IPS-20b (cell line): ENCODE measurements around the gene ALAS1.

Experiments used
- H3K27ac ChIP-seq: one replicate; pipeline ENCODE4 v1.5.1; 2013; ENCODE audit warnings: low read length
- H3K27me3 ChIP-seq: 2 replicates; pipeline ENCODE4 v1.6.1; 2013; ENCODE audit warnings: mild to moderate bottlenecking, low read length, inconsistent platforms; ENCODE audit not compliant: insufficient read depth
- H3K36me3 ChIP-seq: 2 replicates; pipeline ENCODE4 v1.6.1; 2013; ENCODE audit warnings: low read depth, mild to moderate bottlenecking, inconsistent platforms, low read length, moderate library complexity; ENCODE audit not compliant: insufficient read depth
- H3K4me1 ChIP-seq: 2 replicates; pipeline ENCODE4 v1.6.1; 2013; ENCODE audit warnings: mild to moderate bottlenecking, control low read depth, inconsistent platforms, low read length, moderate library complexity; ENCODE audit not compliant: insufficient read depth
- H3K4me3 ChIP-seq: 2 replicates; pipeline ENCODE4 v1.5.1; 2013; ENCODE audit warnings: mild to moderate bottlenecking, low read length, inconsistent platforms
- H3K9ac ChIP-seq: 2 replicates; pipeline ENCODE4 v1.6.1; 2013; ENCODE audit warnings: low read depth, mild to moderate bottlenecking, inconsistent platforms, low read length, moderate library complexity
- H3K9me3 ChIP-seq: 2 replicates; pipeline ENCODE4 v1.6.1; 2013; ENCODE audit warnings: mild to moderate bottlenecking, low read depth, low read length, inconsistent platforms; ENCODE audit not compliant: insufficient read depth

ALAS1 gene

DNA sequence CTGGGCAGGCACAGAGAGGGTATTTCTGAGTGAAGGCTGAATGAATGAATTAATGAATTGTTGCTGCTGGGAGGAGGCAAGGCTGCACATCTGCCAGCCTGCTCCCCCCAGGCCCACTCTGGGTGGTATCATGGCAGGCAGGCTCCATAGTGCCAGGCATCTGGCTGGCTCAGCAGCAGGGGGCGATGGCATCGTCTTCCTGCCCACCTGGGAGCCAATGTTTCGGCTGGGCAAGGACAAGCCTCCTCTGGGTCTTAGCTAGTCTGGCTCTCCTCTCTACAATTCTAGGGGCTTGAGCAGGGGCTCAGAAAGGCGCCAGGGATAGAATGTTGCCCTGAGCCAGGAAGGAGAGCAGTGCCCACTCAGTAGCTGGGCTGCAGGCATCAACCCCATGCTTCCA, 29.2 kb downstream of the ALAS1 start:
- H3K4me1 ChIP-seq = no peaks in the 10 kb centered on the region
- H3K9ac ChIP-seq = no peak overlapping the region
- no peaks in the 10 kb centered on the region for H3K9me3 ChIP-seq
- H3K27me3 ChIP-seq = no peaks in the 10 kb centered on the region
- no peak overlapping the region for H3K27ac ChIP-seq
- no peak overlapping the region for H3K4me3 ChIP-seq
- H3K36me3 ChIP-seq = peaks cover 29% of the 10 kb centered on the region

DNA sequence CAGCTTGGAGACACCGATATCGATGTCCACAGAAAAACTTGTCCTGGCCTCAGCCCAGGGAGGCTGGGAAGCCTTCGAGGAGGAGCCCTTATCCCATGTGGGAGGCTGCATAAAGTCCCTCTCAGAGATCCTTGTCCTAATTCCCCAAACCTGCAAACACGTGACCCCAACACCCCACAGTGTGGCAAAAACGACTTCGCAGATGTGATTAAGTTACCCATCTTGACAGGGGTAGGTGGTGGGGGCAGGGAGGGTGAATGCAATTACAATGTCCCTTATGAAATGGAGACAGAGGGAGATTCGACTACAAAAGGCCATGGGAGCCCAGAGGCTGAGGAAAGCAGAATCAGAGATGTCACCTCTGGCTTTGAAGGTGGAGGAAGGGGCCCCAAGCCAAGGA, 29.8 kb downstream of the ALAS1 start:
- Histone ChIP-seq H3K9ac (no peak overlapping the region), H3K27ac (no peak overlapping the region), H3K27me3 (no peaks in the 10 kb centered on the region), H3K9me3 (no peaks in the 10 kb centered on the region), H3K4me1 (no peaks in the 10 kb centered on the region), H3K4me3 (no peak overlapping the region), H3K36me3 (peaks cover 29% of the 10 kb centered on the region)

GRCh38 chr3:52228266-52228665, 30.3 kb downstream of the ALAS1 start:
- Histone ChIP-seq H3K9ac (no peak overlapping the region), H3K27ac (no peak overlapping the region), H3K9me3 (no peaks in the 10 kb centered on the region), H3K36me3 (peaks cover 29% of the 10 kb centered on the region), H3K4me3 (no peak overlapping the region), H3K4me1 (no peaks in the 10 kb centered on the region), H3K27me3 (no peaks in the 10 kb centered on the region)

DNA sequence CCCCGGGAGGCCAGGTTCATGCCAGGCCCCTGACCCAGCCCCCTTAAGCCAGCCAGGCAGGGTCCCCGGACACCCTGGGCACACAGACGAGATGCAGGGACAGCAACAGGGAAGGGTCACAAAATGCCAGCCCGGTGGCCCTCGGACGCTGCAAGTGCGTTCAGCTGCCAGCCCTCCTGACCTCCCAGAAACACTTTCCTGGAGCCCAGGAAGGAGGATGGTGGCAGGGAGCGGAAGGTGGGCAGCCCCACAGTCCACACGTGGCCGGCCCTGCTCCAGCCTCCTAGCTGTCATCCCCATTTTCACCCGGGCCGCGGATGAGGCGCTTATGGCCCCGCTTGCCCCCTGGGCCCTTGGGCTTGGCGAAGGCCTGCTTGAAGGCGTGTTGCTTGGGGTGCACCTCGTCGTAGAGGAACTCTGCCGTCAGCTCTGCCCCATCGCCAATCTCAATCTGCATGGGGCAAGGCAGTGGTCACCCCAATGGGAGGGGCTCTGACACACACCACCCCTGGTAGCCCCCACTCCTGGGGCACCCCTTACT, 30.9 kb downstream of the ALAS1 start:
- Histone ChIP-seq H3K4me3 (no peak overlapping the region), H3K36me3 (peaks cover 29% of the 10 kb centered on the region), H3K4me1 (no peaks in the 10 kb centered on the region), H3K27ac (no peak overlapping the region), H3K9me3 (no peaks in the 10 kb centered on the region), H3K9ac (no peak overlapping the region), H3K27me3 (no peaks in the 10 kb centered on the region)

- no peaks in the 10 kb centered on the region for H3K9me3 ChIP-seq
- H3K9ac ChIP-seq = no peak overlapping the region
- H3K36me3 ChIP-seq = peaks cover 32% of the 10 kb centered on the region
- H3K4me3 ChIP-seq = no peak overlapping the region
- H3K4me1 ChIP-seq = no peaks in the 10 kb centered on the region
- H3K27me3 ChIP-seq = no peaks in the 10 kb centered on the region
- no peak overlapping the region for H3K27ac ChIP-seq
Measured at GRCh38 chr3:52229656-52230055, 31.7 kb downstream of the ALAS1 start.

- Histone ChIP-seq H3K9me3 (no peaks in the 10 kb centered on the region), H3K4me1 (no peaks in the 10 kb centered on the region), H3K27me3 (no peaks in the 10 kb centered on the region), H3K4me3 (no peak overlapping the region), H3K36me3 (peaks cover 32% of the 10 kb centered on the region), H3K27ac (no peak overlapping the region), H3K9ac (no peak overlapping the region)
Measured at GRCh38 chr3:52230461-52230860, 32.5 kb downstream of the ALAS1 start.

GRCh38 chr3:52230889-52231499, 33.0 kb downstream of the ALAS1 start:
- Histone ChIP-seq H3K9ac (no peak overlapping the region), H3K27ac (no peak overlapping the region), H3K27me3 (no peaks in the 10 kb centered on the region), H3K9me3 (no peaks in the 10 kb centered on the region), H3K4me1 (no peaks in the 10 kb centered on the region), H3K36me3 (peaks cover 32% of the 10 kb centered on the region), H3K4me3 (no peak overlapping the region)

- Histone ChIP-seq H3K4me3 (no peak overlapping the region), H3K4me1 (peaks cover 2% of the 10 kb centered on the region; the same call in 1 of the 2 replicates), H3K27me3 (no peaks in the 10 kb centered on the region), H3K36me3 (peaks cover 32% of the 10 kb centered on the region), H3K27ac (no peak overlapping the region), H3K9me3 (no peaks in the 10 kb centered on the region), H3K9ac (no peak overlapping the region)
Measured at GRCh38 chr3:52231502-52232278, 33.7 kb downstream of the ALAS1 start.

- Histone ChIP-seq H3K9ac (no peak overlapping the region), H3K27ac (no peak overlapping the region), H3K27me3 (no peaks in the 10 kb centered on the region), H3K36me3 (peaks cover 32% of the 10 kb centered on the region), H3K9me3 (no peaks in the 10 kb centered on the region), H3K4me1 (peaks cover 10% of the 10 kb centered on the region), H3K4me3 (no peak overlapping the region)
Measured at GRCh38 chr3:52232279-52233107, 34.5 kb downstream of the ALAS1 start.

- Histone ChIP-seq H3K27me3 (no peaks in the 10 kb centered on the region), H3K4me3 (no peak overlapping the region), H3K4me1 (peaks cover 14% of the 10 kb centered on the region), H3K36me3 (peaks cover 32% of the 10 kb centered on the region), H3K9me3 (no peaks in the 10 kb centered on the region), H3K9ac (no peak overlapping the region), H3K27ac (no peak overlapping the region)
Measured at GRCh38 chr3:52233108-52233591, 35.2 kb downstream of the ALAS1 start.

GRCh38 chr3:52233968-52234367, 36.0 kb downstream of the ALAS1 start:
- peaks cover 18% of the 10 kb centered on the region for H3K4me1 ChIP-seq
- H3K4me3 ChIP-seq = no peak overlapping the region
- H3K27ac ChIP-seq = no peak overlapping the region
- peaks cover 26% of the 10 kb centered on the region for H3K36me3 ChIP-seq
- no peaks in the 10 kb centered on the region for H3K27me3 ChIP-seq
- H3K9me3 ChIP-seq = no peaks in the 10 kb centered on the region
- H3K9ac ChIP-seq = no peak overlapping the region
